Sigmoid colon (tissue), 4 donors: Measurements from ENCODE around the gene GDA.

Experiments
- CTCF ChIP-seq, 4 experiments: fragments of 450-650 bp in 3 of 4; fragments of 200-600 bp in 1 of 4; IDR thresholded peaks; one replicate each; pipeline ENCODE4 v1.5.1; 2016 to 2019; ENCODE audit warnings: antibody characterized with exemption in 4 of 4, mild to moderate bottlenecking in 3 of 4, moderate library complexity in 2 of 4
- POLR2A ChIP-seq, 2 donors: fragments of 450-650 bp; IDR thresholded peaks; one replicate each; pipeline ENCODE4 v1.6.1; 2016; ENCODE audit warnings: antibody characterized with exemption in 2 of 2, mild to moderate bottlenecking in 2 of 2, moderate library complexity in 2 of 2
- POLR2AphosphoS5 ChIP-seq, 4 donors: sonication (generic); formaldehyde crosslinking; IDR thresholded peaks; one replicate each; pipeline ENCODE4 v1.6.1; 2017; ENCODE audit warnings: antibody characterized with exemption in 4 of 4

DNA sequence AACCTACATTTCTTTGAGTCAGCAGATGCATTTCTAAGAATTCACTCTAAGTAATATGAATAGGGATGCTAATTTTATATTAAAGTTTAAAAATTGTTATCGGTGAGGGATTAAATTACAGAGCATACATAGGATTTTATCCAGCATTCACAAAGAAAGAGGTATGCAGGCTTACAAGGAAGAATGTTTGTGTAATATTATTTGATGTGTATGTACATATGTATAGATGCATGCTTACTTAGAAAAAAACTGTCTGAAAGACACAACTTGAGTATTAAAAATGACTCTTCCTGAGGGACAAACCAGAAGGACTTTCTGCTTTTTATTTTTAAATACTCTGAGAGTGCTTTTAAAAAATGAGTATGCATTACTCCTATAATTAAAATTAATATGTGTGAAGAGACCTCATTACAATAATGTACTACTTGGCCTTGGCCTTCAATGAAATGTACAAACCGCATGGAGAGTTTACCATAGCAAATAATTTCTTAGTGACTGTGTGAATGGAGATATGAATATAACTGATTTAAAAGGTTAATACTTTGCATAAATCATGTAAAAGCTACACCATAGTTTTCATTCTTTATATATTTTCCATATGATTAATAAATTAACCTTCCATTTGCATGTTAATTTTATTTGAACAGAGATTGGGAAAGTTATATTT is 77.0 kb downstream of the GDA start:
- TF ChIP-seq CTCF (IDR thresholded peaks at IDR 0.05) (no peak), POLR2AphosphoS5 (IDR thresholded peaks at IDR 0.05) (no peak), POLR2A (IDR thresholded peaks at IDR 0.05) (no peak)
